ENCODE data around the gene ADAMTSL3. TPM values are rescaled to one million over a fixed set of nuclear protein-coding genes. Genes with fewer than 3 reads are reported as not detected.

The ADAMTSL3 gene
- total RNA-seq, 4 donors from 2014 or later = 2.4 to 8.8 (median 5.7) TPM

- no peak for TF ChIP-seq CTCF (IDR thresholded peaks at IDR 0.05)
- TF ChIP-seq POLR2A (IDR thresholded peaks at IDR 0.05) = no peak
- no peak overlapping the region for H3K4me3 ChIP-seq (ENCODE audit: low read depth, poor library complexity, severe bottlenecking)
- intact Hi-C loops (cut with DNase I; ENCODE audit: low total_unique reads) = no loop called here
- DNase-seq (ENCODE audit: low spot score in 2 of 2) = no peak
- WGBS, 2 donors = 61 to 63% methylated on average over 1 of the region's 1 CpG
Observed at GRCh38 chr15:83670672-83671229, 16.8 kb downstream of the ADAMTSL3 start.

GRCh38 chr15:83671603-83672002, 17.7 kb downstream of the ADAMTSL3 start:
- H3K4me3 ChIP-seq (ENCODE audit: low read depth, poor library complexity, severe bottlenecking) = no peak overlapping the region
- intact Hi-C loops (cut with DNase I; ENCODE audit: low total_unique reads) = no loop called here
- 77 to 83% methylated on average over 2 of the region's 2 CpGs for WGBS, 2 donors
- no peak for DNase-seq (ENCODE audit: low spot score in 2 of 2)
- TF ChIP-seq CTCF (IDR thresholded peaks at IDR 0.05) (no peak), POLR2A (IDR thresholded peaks at IDR 0.05) (no peak)

GRCh38 chr15:83673385-83673784, 19.5 kb downstream of the ADAMTSL3 start:
- WGBS, 2 donors = 80% methylated on average over 1 of the region's 1 CpG
- intact Hi-C loops (cut with DNase I; ENCODE audit: low total_unique reads) = no loop called here
- no peak for DNase-seq (ENCODE audit: low spot score in 2 of 2)
- H3K4me3 ChIP-seq (ENCODE audit: low read depth, poor library complexity, severe bottlenecking) = no peak overlapping the region
- no peak for TF ChIP-seq POLR2A (IDR thresholded peaks at IDR 0.05)
- TF ChIP-seq CTCF (IDR thresholded peaks at IDR 0.05) = no peak

GRCh38 chr15:83682476-83683088, 28.7 kb downstream of the ADAMTSL3 start:
- no peak for TF ChIP-seq POLR2A (IDR thresholded peaks at IDR 0.05)
- TF ChIP-seq CTCF (IDR thresholded peaks at IDR 0.05) = no peak
- DNase-seq (ENCODE audit: low spot score in 2 of 2) = no peak
- H3K4me3 ChIP-seq (ENCODE audit: low read depth, poor library complexity, severe bottlenecking) = no peak overlapping the region
- WGBS, 2 donors = 52 to 60% methylated on average over 3 of the region's 3 CpGs
- intact Hi-C loops (cut with DNase I; ENCODE audit: low total_unique reads) = no loop called here

GRCh38 chr15:83685916-83686332, 32.0 kb downstream of the ADAMTSL3 start:
- DNase-seq (ENCODE audit: low spot score in 2 of 2) = no peak
- no peak overlapping the region for H3K4me3 ChIP-seq (ENCODE audit: low read depth, poor library complexity, severe bottlenecking)
- intact Hi-C loops (cut with DNase I; ENCODE audit: low total_unique reads) = no loop called here
- whole genome bisulfite sequencing, 2 donors = 67 to 69% methylated on average over 9 of the region's 9 CpGs
- TF ChIP-seq POLR2A (IDR thresholded peaks at IDR 0.05) (no peak), CTCF (IDR thresholded peaks at IDR 0.05) (no peak)

GRCh38 chr15:83688201-83688600, 34.3 kb downstream of the ADAMTSL3 start:
- no peak overlapping the region for H3K4me3 ChIP-seq (ENCODE audit: low read depth, poor library complexity, severe bottlenecking)
- intact Hi-C loops (cut with DNase I; ENCODE audit: low total_unique reads) = no loop called here
- no peak for DNase-seq (ENCODE audit: low spot score in 2 of 2)
- WGBS, 2 donors = 81 to 82% methylated on average over 4 of the region's 4 CpGs
- TF ChIP-seq POLR2A (IDR thresholded peaks at IDR 0.05) (no peak), CTCF (IDR thresholded peaks at IDR 0.05) (no peak)

Measured in lower leg skin (tissue), 4 donors.